Ectodermal cell (in vitro differentiated cells): Measurements from ENCODE around the gene STK17A.

Source experiments
- H3K27ac ChIP-seq: 2 replicates; pipeline ENCODE4 v1.7.0; 2013; ENCODE audit warnings: mild to moderate bottlenecking, low read depth, low read length; ENCODE audit not compliant: insufficient read depth, poor library complexity, severe bottlenecking
- H3K27me3 ChIP-seq: 2 replicates; pipeline ENCODE4 v1.7.0; 2013; ENCODE audit warnings: mild to moderate bottlenecking, low read length; ENCODE audit not compliant: insufficient read depth, control insufficient read depth, poor library complexity, severe bottlenecking
- H3K36me3 ChIP-seq: one replicate; pipeline ENCODE4 v1.7.0; 2013; ENCODE audit warnings: low read length; ENCODE audit not compliant: control insufficient read depth, insufficient read depth
- H3K4me1 ChIP-seq: one replicate; pipeline ENCODE4 v1.7.0; 2013; ENCODE audit warnings: low read length; ENCODE audit not compliant: control insufficient read depth, insufficient read depth
- H3K4me3 ChIP-seq: 2 replicates; pipeline ENCODE4 v1.7.0; 2013; ENCODE audit warnings: low read depth, low read length, control low read depth; ENCODE audit not compliant: insufficient read depth
- H3K9me3 ChIP-seq: 2 replicates; pipeline ENCODE4 v1.7.0; 2013; ENCODE audit warnings: mild to moderate bottlenecking, low read length, moderate library complexity; ENCODE audit not compliant: control insufficient read depth
- WGBS, 2 experiments: methylation state at CpG; one replicate each; pipeline ENCODE4 v1.1.7; 2013; ENCODE audit warnings: missing lambda C conversion rate in 2 of 2; 5-methylcytosine and 5-hydroxymethylcytosine counted together

Gene STK17A

DNA sequence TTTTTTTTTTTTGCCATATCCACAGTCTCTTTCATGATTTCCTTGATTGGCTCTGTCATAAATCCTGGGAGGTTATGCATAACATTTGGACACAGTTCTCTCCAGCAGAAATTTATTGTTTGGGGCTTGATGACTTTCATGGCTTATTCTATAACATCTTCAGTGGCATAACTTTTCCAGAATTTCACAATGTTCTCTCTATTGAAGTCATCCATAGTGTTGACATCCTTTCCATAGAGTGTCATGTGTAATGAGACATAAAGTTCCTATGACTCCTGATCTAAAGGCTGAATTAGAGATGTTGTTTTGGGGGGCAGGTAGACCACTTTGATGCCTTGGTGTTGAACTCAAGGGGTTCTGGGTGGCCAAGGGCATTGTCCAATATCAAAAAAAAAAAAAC, 36.7 kb upstream of the STK17A start:
- no peaks in the 10 kb centered on the region for H3K9me3 ChIP-seq
- H3K27ac ChIP-seq: no peak overlapping the region
- no peaks in the 10 kb centered on the region for H3K4me1 ChIP-seq
- no peaks in the 10 kb centered on the region for H3K36me3 ChIP-seq
- no peaks in the 10 kb centered on the region for H3K27me3 ChIP-seq
- no peak overlapping the region for H3K4me3 ChIP-seq

GRCh38 chr7:43550427-43550826, 32.5 kb upstream of the STK17A start:
- no peaks in the 10 kb centered on the region for H3K27me3 ChIP-seq
- no peak overlapping the region for H3K27ac ChIP-seq
- no peak overlapping the region for H3K4me3 ChIP-seq
- H3K36me3 ChIP-seq: no peaks in the 10 kb centered on the region
- 94 to 96% methylated on average over 16 of the region's 16 CpGs for WGBS, 2 experiments
- H3K4me1 ChIP-seq: no peaks in the 10 kb centered on the region
- H3K9me3 ChIP-seq: no peaks in the 10 kb centered on the region

- 94 to 96% methylated on average over 8 of the region's 8 CpGs for WGBS, 2 experiments
- no peaks in the 10 kb centered on the region for H3K4me1 ChIP-seq
- no peaks in the 10 kb centered on the region for H3K27me3 ChIP-seq
- H3K27ac ChIP-seq: no peak overlapping the region
- no peaks in the 10 kb centered on the region for H3K9me3 ChIP-seq
- H3K4me3 ChIP-seq: no peak overlapping the region
- no peaks in the 10 kb centered on the region for H3K36me3 ChIP-seq
Measured at GRCh38 chr7:43552122-43552521, 30.8 kb upstream of the STK17A start.

DNA sequence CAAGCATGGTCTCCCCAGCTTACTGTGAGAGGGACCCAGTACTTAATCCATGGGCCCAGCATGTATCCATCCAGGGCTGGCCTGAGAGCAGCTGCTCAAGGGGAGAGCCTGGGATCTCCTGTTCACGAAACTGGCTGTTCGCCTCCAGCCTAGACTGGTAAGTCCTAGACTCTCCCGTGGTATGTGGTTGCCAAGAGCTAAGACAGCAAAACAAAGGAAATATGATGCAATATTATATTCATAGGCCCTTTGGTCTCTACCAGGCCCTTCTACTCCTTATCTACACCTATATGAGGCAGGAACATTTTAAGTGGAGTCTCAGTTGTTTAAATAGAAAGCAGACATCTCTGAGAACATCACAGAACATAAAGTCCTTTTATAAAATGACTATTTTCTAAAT, 28.9 kb upstream of the STK17A start:
- no peaks in the 10 kb centered on the region for H3K36me3 ChIP-seq
- no peaks in the 10 kb centered on the region for H3K9me3 ChIP-seq
- H3K27ac ChIP-seq: no peak overlapping the region
- 88 to 96% methylated on average over 3 of the region's 3 CpGs for WGBS, 2 experiments
- no peak overlapping the region for H3K4me3 ChIP-seq
- no peaks in the 10 kb centered on the region for H3K4me1 ChIP-seq
- no peaks in the 10 kb centered on the region for H3K27me3 ChIP-seq

DNA sequence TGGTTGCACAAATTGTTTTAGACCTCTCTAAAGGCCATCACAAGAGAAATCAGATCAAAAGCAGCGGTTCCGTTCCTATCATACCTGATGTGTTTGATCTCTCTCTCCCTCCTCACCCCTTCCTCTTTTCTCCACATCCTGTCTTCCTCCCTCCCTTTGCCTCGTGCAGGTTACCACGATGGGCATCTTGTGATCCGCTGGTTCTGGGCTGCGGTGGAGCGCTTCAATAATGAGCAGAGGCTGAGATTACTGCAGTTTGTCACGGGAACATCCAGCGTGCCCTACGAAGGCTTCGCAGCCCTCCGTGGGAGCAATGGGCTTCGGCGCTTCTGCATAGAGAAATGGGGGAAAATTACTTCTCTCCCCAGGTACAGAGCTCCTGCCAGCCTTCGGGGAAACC, 28.5 kb upstream of the STK17A start:
- Histone ChIP-seq H3K9me3 (no peaks in the 10 kb centered on the region), H3K4me3 (no peak overlapping the region), H3K27me3 (no peaks in the 10 kb centered on the region), H3K4me1 (no peaks in the 10 kb centered on the region), H3K27ac (no peak overlapping the region), H3K36me3 (no peaks in the 10 kb centered on the region)
- 90% methylated on average over 15 of the region's 15 CpGs for WGBS, 2 experiments

DNA sequence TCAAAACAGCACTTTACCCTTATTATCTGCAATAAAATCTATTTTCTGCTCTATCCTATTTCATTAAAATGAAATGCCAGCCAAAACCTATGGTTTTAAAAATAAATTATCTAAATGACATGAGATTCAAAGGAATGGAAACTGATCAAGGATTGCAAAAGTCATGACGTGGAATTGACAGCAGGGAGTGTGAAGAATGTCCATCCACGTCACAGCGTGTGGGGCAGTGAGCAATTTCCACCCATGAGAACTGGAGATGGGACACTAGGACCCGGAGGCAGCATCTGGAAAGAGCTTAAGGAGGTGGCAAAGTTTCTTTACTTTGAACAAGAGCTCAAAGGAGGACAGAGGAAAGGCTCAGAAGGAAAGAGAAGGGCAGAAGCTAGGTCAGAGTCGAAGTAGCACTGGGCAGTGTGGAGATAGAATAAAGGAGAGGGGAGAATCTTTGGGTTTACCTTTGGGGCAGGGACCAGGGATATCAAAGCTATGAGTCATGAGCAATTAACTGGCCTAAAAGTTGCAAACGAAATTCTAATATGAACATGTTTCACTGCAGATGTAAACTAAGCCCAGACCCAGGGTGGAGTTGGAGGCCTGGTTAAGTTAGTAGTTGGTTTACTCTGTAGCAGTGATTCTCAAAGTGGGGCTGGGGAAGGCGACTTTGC, 24.9 kb upstream of the STK17A start:
- H3K9me3 ChIP-seq: no peaks in the 10 kb centered on the region
- H3K4me1 ChIP-seq: no peaks in the 10 kb centered on the region
- no peaks in the 10 kb centered on the region for H3K27me3 ChIP-seq
- 94 to 96% methylated on average over 7 of the region's 7 CpGs for WGBS, 2 experiments
- no peaks in the 10 kb centered on the region for H3K36me3 ChIP-seq
- no peak overlapping the region for H3K4me3 ChIP-seq
- H3K27ac ChIP-seq: no peak overlapping the region

- no peak overlapping the region for H3K27ac ChIP-seq
- WGBS, 2 experiments: 94 to 95% methylated on average over 13 to 14 of the region's 14 CpGs
- no peaks in the 10 kb centered on the region for H3K27me3 ChIP-seq
- H3K4me3 ChIP-seq: no peak overlapping the region
- no peaks in the 10 kb centered on the region for H3K9me3 ChIP-seq
- no peaks in the 10 kb centered on the region for H3K4me1 ChIP-seq
- no peaks in the 10 kb centered on the region for H3K36me3 ChIP-seq
Measured at GRCh38 chr7:43559171-43559945, 23.6 kb upstream of the STK17A start.

- no peaks in the 10 kb centered on the region for H3K4me1 ChIP-seq
- no peaks in the 10 kb centered on the region for H3K27me3 ChIP-seq
- no peaks in the 10 kb centered on the region for H3K36me3 ChIP-seq
- H3K4me3 ChIP-seq: no peak overlapping the region
- H3K27ac ChIP-seq: no peak overlapping the region
- no peaks in the 10 kb centered on the region for H3K9me3 ChIP-seq
- WGBS, 2 experiments: 93 to 98% methylated on average over 2 of the region's 2 CpGs
Measured at GRCh38 chr7:43559946-43560335, 23.0 kb upstream of the STK17A start.

GRCh38 chr7:43560742-43561330, 22.1 kb upstream of the STK17A start:
- H3K27me3 ChIP-seq: no peaks in the 10 kb centered on the region
- no peaks in the 10 kb centered on the region for H3K4me1 ChIP-seq
- 90 to 92% methylated on average over 7 of the region's 7 CpGs for WGBS, 2 experiments
- H3K36me3 ChIP-seq: no peaks in the 10 kb centered on the region
- H3K4me3 ChIP-seq: no peak overlapping the region
- no peak overlapping the region for H3K27ac ChIP-seq
- no peaks in the 10 kb centered on the region for H3K9me3 ChIP-seq

GRCh38 chr7:43562383-43562782, 20.5 kb upstream of the STK17A start:
- no peaks in the 10 kb centered on the region for H3K9me3 ChIP-seq
- H3K4me1 ChIP-seq: no peaks in the 10 kb centered on the region
- no peak overlapping the region for H3K27ac ChIP-seq
- H3K36me3 ChIP-seq: no peaks in the 10 kb centered on the region
- H3K4me3 ChIP-seq: no peak overlapping the region
- WGBS, 2 experiments: 91 to 93% methylated on average over 3 of the region's 3 CpGs
- no peaks in the 10 kb centered on the region for H3K27me3 ChIP-seq
